SK-N-SH treated with all-trans-retinoic acid at 6 μM for 48 hours (cell line): ENCODE measurements around the gene NNAT.

Experiments used
- GLIS3 ChIP-seq: fragments of 250-450 bp; sonication (Bioruptor Pico); IDR thresholded peaks from 2 replicates; pipeline ENCODE4 v1.5.0; 2020; ENCODE audit warnings: mild to moderate bottlenecking, moderate library complexity
- ISL1 ChIP-seq: fragments of 250-450 bp; sonication (Bioruptor Pico); IDR thresholded peaks from 2 replicates; pipeline ENCODE4 v2.1.2; 2022; ENCODE audit warnings: mild to moderate bottlenecking, moderate library complexity
- TCF4 ChIP-seq: fragments of 250-450 bp; sonication (Bioruptor Pico); IDR thresholded peaks from 2 replicates; pipeline ENCODE4 v1.8.0; 2021; ENCODE audit warnings: mild to moderate bottlenecking, moderate library complexity, borderline replicate concordance
- TSHZ2 ChIP-seq: fragments of 250-450 bp; sonication (Bioruptor Pico); IDR thresholded peaks from 2 replicates; pipeline ENCODE4 v1.5.0; 2020; ENCODE audit warnings: mild to moderate bottlenecking, moderate library complexity
- ZFP3 ChIP-seq: fragments of 250-450 bp; sonication (Bioruptor Pico); IDR thresholded peaks from 2 replicates; pipeline ENCODE4 v1.5.0; 2020; ENCODE audit warnings: mild to moderate bottlenecking, moderate library complexity
- ZNF565 ChIP-seq: fragments of 450-650 bp; formaldehyde crosslinking; conservative IDR thresholded peaks from 2 replicates; pipeline ENCODE4 v1.5.0; 2020; ENCODE audit warnings: low read depth, mild to moderate bottlenecking, moderate library complexity
- ZNF70 ChIP-seq: fragments of 450-650 bp; formaldehyde crosslinking; IDR thresholded peaks from 2 replicates; pipeline ENCODE4 v1.5.0; 2020; ENCODE audit warnings: mild to moderate bottlenecking, moderate library complexity
- TF ChIP-seq, protein P1 (sequence below): fragments of 250-450 bp; sonication (Bioruptor Pico); IDR thresholded peaks from 2 replicates; pipeline ENCODE4 v1.5.1; 2020; ENCODE audit warnings: low read depth, mild to moderate bottlenecking, moderate library complexity
- TF ChIP-seq, protein P2 (sequence below): fragments of 250-450 bp; sonication (Bioruptor Pico); IDR thresholded peaks from 2 replicates; pipeline ENCODE4 v1.8.0; 2020; ENCODE audit warnings: mild to moderate bottlenecking, moderate library complexity, borderline replicate concordance

DNA sequence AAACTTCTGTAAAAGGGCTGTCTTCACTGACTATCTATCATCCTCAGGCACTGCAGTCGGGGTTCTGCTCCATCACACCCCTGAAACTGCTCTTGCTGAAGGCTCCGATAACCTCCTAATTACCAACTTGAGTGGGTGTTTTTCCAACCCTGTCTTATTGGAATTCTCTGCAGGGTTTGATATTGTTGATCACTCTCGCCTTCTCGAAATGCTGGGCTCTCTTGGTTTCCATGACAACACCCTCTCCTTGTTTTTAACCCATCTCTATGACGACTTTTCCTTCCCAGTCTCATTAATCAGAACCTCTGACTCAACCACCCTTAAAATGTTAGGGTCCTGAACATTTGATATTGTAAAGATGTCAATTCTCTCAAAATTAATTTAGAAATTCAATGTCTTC lies 39.4 kb upstream of the NNAT start:
- no peak for TF ChIP-seq TCF4 (CRISPR knock-in tag)
- TF ChIP-seq ISL1 = no peak
- no peak for TF ChIP-seq ZNF565 (CRISPR knock-in tag)
- TF ChIP-seq TSHZ2 (CRISPR knock-in tag) = no peak
- TF ChIP-seq, protein P1, sequence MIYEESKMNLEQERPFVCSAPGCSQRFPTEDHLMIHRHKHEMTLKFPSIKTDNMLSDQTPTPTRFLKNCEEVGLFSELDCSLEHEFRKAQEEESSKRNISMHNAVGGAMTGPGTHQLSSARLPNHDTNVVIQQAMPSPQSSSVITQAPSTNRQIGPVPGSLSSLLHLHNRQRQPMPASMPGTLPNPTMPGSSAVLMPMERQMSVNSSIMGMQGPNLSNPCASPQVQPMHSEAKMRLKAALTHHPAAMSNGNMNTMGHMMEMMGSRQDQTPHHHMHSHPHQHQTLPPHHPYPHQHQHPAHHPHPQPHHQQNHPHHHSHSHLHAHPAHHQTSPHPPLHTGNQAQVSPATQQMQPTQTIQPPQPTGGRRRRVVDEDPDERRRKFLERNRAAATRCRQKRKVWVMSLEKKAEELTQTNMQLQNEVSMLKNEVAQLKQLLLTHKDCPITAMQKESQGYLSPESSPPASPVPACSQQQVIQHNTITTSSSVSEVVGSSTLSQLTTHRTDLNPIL (CRISPR knock-in tag) = no peak
- no peak for TF ChIP-seq ZNF70 (CRISPR knock-in tag)
- TF ChIP-seq, protein P2, sequence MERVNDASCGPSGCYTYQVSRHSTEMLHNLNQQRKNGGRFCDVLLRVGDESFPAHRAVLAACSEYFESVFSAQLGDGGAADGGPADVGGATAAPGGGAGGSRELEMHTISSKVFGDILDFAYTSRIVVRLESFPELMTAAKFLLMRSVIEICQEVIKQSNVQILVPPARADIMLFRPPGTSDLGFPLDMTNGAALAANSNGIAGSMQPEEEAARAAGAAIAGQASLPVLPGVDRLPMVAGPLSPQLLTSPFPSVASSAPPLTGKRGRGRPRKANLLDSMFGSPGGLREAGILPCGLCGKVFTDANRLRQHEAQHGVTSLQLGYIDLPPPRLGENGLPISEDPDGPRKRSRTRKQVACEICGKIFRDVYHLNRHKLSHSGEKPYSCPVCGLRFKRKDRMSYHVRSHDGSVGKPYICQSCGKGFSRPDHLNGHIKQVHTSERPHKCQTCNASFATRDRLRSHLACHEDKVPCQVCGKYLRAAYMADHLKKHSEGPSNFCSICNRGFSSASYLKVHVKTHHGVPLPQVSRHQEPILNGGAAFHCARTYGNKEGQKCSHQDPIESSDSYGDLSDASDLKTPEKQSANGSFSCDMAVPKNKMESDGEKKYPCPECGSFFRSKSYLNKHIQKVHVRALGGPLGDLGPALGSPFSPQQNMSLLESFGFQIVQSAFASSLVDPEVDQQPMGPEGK (CRISPR knock-in tag) = no peak
- no peak for TF ChIP-seq ZFP3
- TF ChIP-seq GLIS3 = no peak
